Activated T-cell treated with anti-CD3 and anti-CD28 coated beads, Interleukin-2, amount 50 U/mL, for 4 hours (primary cell): ENCODE measurements around the gene KIF26A. TPM values are rescaled to one million over a fixed set of nuclear protein-coding genes. Genes with fewer than 3 reads are reported as not detected.
A peak's percentile ranks its signal among the peaks of the same experiment; 100 is the strongest.

Experiments used
- ATAC-seq, 2 donors: fragments of 200-7000 bp; cut with Tn5 transposase; one replicate each; pipeline ENCODE4 v1.10.0; 2021
- DNase-seq: peaks from one replicate; pipeline ENCODE4 v3.0.0-alpha.2; 2020
- H3K27me3 Mint-ChIP-seq: one replicate; pipeline ENCODE4 v1.8.0; 2021; ENCODE audit warnings: low read depth, mixed read lengths
- H3K36me3 Mint-ChIP-seq: one replicate; pipeline ENCODE4 v1.8.0; 2022; ENCODE audit warnings: mixed read lengths; ENCODE audit not compliant: insufficient read depth
- H3K4me1 Mint-ChIP-seq: one replicate; pipeline ENCODE4 v1.8.0; 2021; ENCODE audit warnings: low read depth, mixed read lengths
- H3K4me3 Mint-ChIP-seq: one replicate; pipeline ENCODE4 v1.8.0; 2021; ENCODE audit warnings: mild to moderate bottlenecking, moderate library complexity, mixed read lengths
- H3K9me3 Mint-ChIP-seq: one replicate; pipeline ENCODE4 v1.8.0; 2021; ENCODE audit warnings: mixed read lengths
- total RNA-seq, 3 donors: library from RNA; stranded (reverse); gene quantifications; one replicate each; pipeline ENCODE4 v1.2.1, GENCODE V29; 2021

Gene KIF26A
- total RNA-seq, 3 donors from 2014 or later = 0.24 to 0.86 (median 0.40) TPM

- Mint-ChIP-seq H3K36me3 (peaks cover 2% of the 10 kb centered on the region), H3K9me3 (peaks cover 23% of the 10 kb centered on the region), H3K4me1 (no peaks in the 10 kb centered on the region), H3K27me3 (peaks cover 60% of the 10 kb centered on the region), H3K4me3 (no peak overlapping the region)
- ATAC-seq (no peak), DNase-seq (no peak)
Observed at GRCh38 chr14:104128981-104129380, 9.4 kb upstream of the KIF26A start.

- DNase-seq = no peak
- Mint-ChIP-seq H3K9me3 (peaks cover 20% of the 10 kb centered on the region), H3K4me1 (no peaks in the 10 kb centered on the region), H3K36me3 (peaks cover 2% of the 10 kb centered on the region), H3K4me3 (no peak overlapping the region), H3K27me3 (peaks cover 63% of the 10 kb centered on the region)
- no peak for ATAC-seq
Observed at GRCh38 chr14:104129556-104129955, 8.8 kb upstream of the KIF26A start.

GRCh38 chr14:104130974-104131651, 7.3 kb upstream of the KIF26A start:
- Mint-ChIP-seq H3K27me3 (peaks cover 70% of the 10 kb centered on the region), H3K9me3 (peaks cover 15% of the 10 kb centered on the region), H3K36me3 (peaks cover 2% of the 10 kb centered on the region), H3K4me1 (peaks cover 2% of the 10 kb centered on the region), H3K4me3 (no peak overlapping the region)
- no peak for DNase-seq
- ATAC-seq = no peak

DNA sequence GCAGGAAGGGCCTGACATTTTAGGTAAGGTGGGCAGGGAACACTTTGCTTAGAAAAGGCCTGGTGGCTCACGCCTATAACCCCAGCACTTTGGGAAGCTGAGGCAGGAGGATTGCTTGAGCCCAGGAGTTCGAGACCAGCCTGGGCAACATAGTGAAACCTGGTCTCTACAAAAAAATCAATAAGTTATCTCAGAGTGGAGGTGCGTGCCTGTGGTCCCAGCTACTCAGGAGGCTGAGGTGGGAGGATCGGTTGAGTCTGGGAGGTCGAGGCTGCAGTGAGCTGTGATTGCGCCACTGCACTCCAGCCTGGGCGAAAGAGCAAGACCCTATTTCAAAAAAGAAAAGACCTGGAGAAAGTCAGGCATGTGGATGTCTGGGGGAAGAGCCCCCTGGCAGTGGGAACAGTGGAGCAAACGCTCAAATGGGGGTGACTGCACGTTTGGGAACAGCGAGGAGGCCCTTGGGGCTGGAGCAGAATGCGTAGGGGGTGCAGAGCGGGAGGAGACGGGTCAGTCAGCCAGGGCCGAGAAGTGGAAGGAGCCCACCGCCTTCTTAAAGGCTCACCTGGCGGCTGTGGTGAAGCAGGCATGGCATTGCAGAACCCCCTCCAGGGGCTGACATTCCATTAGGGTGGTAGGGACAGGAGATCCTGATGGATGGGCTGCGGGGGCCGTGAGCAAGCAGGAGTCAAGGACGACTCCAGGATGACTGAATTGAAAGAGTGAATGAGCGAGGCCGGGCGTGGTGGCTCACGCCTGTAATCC, 6.2 kb upstream of the KIF26A start:
- H3K27me3 Mint-ChIP-seq = peaks cover 72% of the 10 kb centered on the region
- H3K9me3 Mint-ChIP-seq = peaks cover 12% of the 10 kb centered on the region
- H3K4me1 Mint-ChIP-seq = peaks cover 7% of the 10 kb centered on the region
- no peak for DNase-seq
- H3K4me3 Mint-ChIP-seq = no peak overlapping the region
- no peak for ATAC-seq
- peaks cover 2% of the 10 kb centered on the region for H3K36me3 Mint-ChIP-seq

- Mint-ChIP-seq H3K36me3 (peaks cover 2% of the 10 kb centered on the region), H3K4me3 (no peak overlapping the region), H3K27me3 (peaks cover 70% of the 10 kb centered on the region), H3K9me3 (peaks cover 12% of the 10 kb centered on the region), H3K4me1 (peaks cover 9% of the 10 kb centered on the region)
- no peak for DNase-seq
- ATAC-seq = no peak
Observed at GRCh38 chr14:104132981-104133380, 5.4 kb upstream of the KIF26A start.

DNA sequence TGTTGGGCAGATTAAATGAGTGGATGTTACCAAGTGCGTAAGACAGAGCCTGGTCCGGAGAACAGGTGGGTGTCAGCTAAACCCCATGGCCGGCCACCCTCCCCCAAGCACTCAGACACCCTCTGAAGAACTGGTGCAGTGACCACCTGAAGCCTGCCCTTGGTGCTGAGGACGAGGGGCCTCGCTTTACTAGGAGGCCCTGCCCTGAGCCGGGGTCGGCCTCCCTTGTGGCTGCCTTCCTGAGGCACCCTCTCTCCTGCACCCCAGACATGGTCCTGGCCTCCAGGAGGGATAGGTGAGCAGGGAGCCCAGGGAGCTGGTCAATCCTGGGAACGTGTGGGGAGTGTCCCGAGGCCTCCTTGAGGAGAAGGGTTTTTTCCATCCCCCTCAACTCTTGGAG, 4.9 kb upstream of the KIF26A start:
- peaks cover 9% of the 10 kb centered on the region for H3K4me1 Mint-ChIP-seq
- H3K9me3 Mint-ChIP-seq = peaks cover 12% of the 10 kb centered on the region

DNA sequence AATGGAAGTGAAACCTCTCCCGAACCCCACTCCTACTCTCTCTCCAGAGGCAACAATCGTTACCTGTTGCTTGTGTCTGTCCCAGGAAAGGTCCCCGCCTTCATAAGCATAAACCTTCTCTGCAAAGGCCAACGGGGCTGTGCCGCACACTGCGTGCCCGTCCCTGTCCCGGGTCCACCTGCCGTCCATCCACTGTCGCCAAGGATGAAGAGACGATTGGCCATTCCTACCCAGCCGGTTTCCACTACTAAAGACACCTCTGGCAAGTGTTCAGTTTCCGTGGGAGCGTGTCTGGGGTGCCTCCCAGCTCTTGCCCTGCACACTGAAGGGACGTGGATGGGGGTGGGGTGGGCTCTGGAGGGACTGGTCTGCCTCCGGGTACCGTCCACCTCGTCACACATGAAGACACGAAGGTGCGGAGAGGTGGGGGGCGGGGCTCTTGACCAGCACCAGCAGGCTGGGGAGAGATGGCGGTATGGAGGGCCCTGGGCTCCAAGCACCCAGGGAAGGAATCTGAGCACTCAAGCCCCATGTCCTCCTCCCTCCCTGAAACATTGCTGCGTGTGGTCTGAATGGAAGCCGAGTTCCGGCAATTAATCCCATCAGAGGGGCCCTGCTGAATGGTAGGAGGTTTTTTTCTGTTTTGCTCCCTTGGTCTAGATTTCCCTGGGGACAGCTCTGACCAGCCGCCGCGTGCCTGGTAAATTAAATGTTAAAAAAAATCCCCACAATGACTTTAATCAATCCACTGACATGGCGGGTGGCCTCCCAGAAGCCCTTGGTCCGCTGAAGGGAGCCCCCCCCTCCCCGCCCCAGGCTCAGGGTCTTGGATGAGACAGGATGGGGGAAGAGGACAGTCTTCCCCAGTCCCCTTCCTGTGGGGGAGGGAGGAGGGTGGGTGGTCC, 4.1 kb upstream of the KIF26A start:
- peaks cover 9% of the 10 kb centered on the region for H3K4me1 Mint-ChIP-seq
- no peak overlapping the region for H3K4me3 Mint-ChIP-seq
- ATAC-seq (no peak), DNase-seq (no peak)
- peaks cover 2% of the 10 kb centered on the region for H3K36me3 Mint-ChIP-seq
- peaks cover 65% of the 10 kb centered on the region for H3K27me3 Mint-ChIP-seq
- peaks cover 10% of the 10 kb centered on the region for H3K9me3 Mint-ChIP-seq

More for the DNA sequence above, 4.9 kb upstream of the KIF26A start:
- H3K4me3 Mint-ChIP-seq = no peak overlapping the region
- peaks cover 2% of the 10 kb centered on the region for H3K36me3 Mint-ChIP-seq
- no peak for ATAC-seq
- peaks cover 69% of the 10 kb centered on the region for H3K27me3 Mint-ChIP-seq
- DNase-seq = no peak

DNA sequence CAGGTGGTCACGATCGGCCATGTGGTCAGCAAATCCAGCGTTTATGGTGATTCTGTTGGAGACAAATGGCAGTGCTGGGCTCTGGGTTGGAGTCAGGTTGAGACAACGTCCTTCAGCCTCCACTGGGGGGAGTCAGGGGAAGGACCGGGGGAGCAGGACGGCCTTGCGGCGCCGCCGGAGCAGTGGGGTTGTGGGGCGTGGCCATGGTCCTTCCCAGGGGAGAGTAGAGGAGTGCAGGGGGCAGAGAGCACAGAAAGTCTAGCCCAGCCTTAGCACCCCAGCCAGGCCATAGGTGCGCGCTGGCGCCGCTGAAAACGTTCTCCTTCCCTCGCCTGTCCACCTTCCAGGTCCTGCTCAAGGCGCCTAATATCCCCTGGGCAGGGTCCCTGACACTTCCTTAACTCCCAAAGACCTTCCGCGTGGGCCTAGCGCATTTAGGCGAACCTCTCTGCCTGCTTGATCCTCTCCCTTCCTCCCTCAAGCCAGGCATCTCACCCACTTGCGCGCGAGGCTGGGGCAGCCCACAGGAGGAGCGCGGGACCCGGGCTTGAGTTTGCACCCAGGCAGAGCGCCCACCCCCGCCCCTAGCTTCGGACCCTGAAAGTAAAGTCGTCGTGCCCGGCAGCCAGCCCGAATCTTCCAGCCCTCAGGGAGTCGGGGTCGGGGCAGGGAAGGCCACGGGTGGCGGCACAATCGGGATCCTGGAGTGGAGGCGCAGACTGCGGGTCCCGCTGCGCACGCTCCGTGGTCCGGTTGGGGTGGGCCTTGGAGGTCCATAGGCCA, 3.1 kb upstream of the KIF26A start:
- H3K36me3 Mint-ChIP-seq = no peaks in the 10 kb centered on the region
- no peaks in the 10 kb centered on the region for H3K9me3 Mint-ChIP-seq
- no peak overlapping the region for H3K4me3 Mint-ChIP-seq
- ATAC-seq (no peak), DNase-seq (no peak)
- H3K4me1 Mint-ChIP-seq = peaks cover 9% of the 10 kb centered on the region
- H3K27me3 Mint-ChIP-seq = peaks cover 66% of the 10 kb centered on the region

GRCh38 chr14:104135904-104136471, 2.4 kb upstream of the KIF26A start:
- Mint-ChIP-seq H3K4me3 (no peak overlapping the region), H3K9me3 (no peaks in the 10 kb centered on the region), H3K4me1 (peaks cover 9% of the 10 kb centered on the region), H3K36me3 (no peaks in the 10 kb centered on the region), H3K27me3 (peaks cover 69% of the 10 kb centered on the region)
- DNase-seq = no peak
- no peak for ATAC-seq

GRCh38 chr14:104136472-104137296, 1.7 kb upstream of the KIF26A start:
- Mint-ChIP-seq H3K27me3 (peaks cover 65% of the 10 kb centered on the region), H3K36me3 (no peaks in the 10 kb centered on the region), H3K4me1 (peaks cover 9% of the 10 kb centered on the region), H3K9me3 (no peaks in the 10 kb centered on the region), H3K4me3 (peak overlapping the region; percentile 64)
- no peak for DNase-seq
- no peak for ATAC-seq

GRCh38 chr14:104137297-104138097, 890 bp upstream of the KIF26A start:
- H3K4me3 Mint-ChIP-seq = peak overlapping the region; percentile 64
- no peaks in the 10 kb centered on the region for H3K36me3 Mint-ChIP-seq
- peaks cover 9% of the 10 kb centered on the region for H3K4me1 Mint-ChIP-seq
- H3K9me3 Mint-ChIP-seq = no peaks in the 10 kb centered on the region
- peak; percentile 52 for DNase-seq
- H3K27me3 Mint-ChIP-seq = peaks cover 57% of the 10 kb centered on the region
- ATAC-seq = peak; percentile 77 to 79

DNA sequence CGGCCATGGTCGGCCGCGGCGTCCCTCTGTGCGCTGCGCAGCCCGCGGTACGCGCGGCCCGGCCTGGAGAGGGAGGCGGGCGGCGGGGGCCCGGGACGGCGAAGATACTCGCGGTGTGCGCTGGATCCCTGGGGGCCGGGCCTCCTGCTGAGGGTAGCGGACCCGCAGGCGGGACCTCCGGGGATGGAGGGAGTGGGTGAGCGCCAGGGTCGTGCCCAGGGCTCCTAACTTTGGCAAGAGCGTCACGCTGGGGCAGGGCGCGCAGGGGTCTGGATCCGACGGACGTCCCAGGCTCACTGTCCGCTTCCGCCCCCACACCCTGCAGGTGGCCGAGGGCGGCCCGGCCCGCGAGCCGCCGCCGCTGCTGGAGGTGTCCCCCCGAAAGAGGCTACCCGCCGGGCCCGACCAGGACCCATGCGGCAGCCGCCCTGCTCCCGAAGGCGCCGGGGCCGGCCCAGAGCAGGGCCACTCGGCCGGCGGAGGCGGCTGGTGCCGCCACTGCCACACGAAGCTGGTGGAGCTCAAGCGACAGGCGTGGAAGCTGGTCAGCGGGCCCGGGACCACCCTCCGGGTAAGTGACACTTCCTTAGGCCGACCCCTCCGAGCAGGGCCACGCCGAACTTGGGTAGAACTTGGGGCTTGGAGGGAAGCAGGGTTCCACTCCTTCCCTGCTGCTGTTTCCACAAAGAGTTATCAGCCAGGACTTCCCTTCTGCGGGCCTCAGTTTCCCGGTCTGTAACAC, 502 bp downstream of the KIF26A start:
- Mint-ChIP-seq H3K27me3 (peaks cover 47% of the 10 kb centered on the region), H3K4me3 (no peak overlapping the region), H3K36me3 (no peaks in the 10 kb centered on the region), H3K4me1 (peaks cover 9% of the 10 kb centered on the region), H3K9me3 (no peaks in the 10 kb centered on the region)
- ATAC-seq (peak; percentile 16 to 25), DNase-seq (no peak)
